OCI-LY7 (cell line): Measurements from ENCODE around the gene CALU. TPM values are rescaled to one million over a fixed set of nuclear protein-coding genes. Genes with fewer than 3 reads are reported as not detected.

Experiments used
- BruUV-seq: library from RNA; stranded (reverse); fragments of 400-500 nt; replicated peaks from 2 replicates; lab custom pipeline; 2021; lab: Mats Ljungman, UMichigan
- CTCF ChIA-PET: fragments of 300-600 bp; sonication (Branson Sonifier 250); formaldehyde crosslinking; loops from one replicate; lab custom pipeline; 2022; ENCODE audit warnings: antibody characterized with exemption; ENCODE audit not compliant: unreplicated experiment; lab: Charles Lee
- POLR2A ChIA-PET: fragments of 300-600 bp; sonication (Branson Sonifier 250); formaldehyde crosslinking; loops from one replicate; lab custom pipeline; 2022; ENCODE audit warnings: antibody characterized with exemption; lab: Charles Lee
- DNase-seq: peaks from one replicate; pipeline ENCODE4 v3.0.0-alpha.2; 2015; ENCODE audit warnings: low spot score
- H2AFZ ChIP-seq: fragments of 200-600 bp; sonication (generic), shearing (Covaris generic); 2 replicates; pipeline ENCODE4 v1.6.1; 2014; ENCODE audit warnings: mild to moderate bottlenecking, antibody characterized with exemption, low read length, moderate library complexity
- H3K27ac ChIP-seq: fragments of 200-600 bp; sonication (generic); 2 replicates; pipeline ENCODE4 v1.5.1; 2014; ENCODE audit warnings: mixed run types, low read depth, mild to moderate bottlenecking, moderate library complexity, low read length, inconsistent platforms; ENCODE audit not compliant: poor library complexity, severe bottlenecking
- H3K36me3 ChIP-seq: fragments of 200-600 bp; sonication (generic); 2 replicates; pipeline ENCODE4 v1.6.1; 2014; ENCODE audit warnings: mild to moderate bottlenecking, antibody characterized with exemption, low read length, moderate library complexity, mixed read lengths; ENCODE audit not compliant: insufficient read depth
- H3K4me1 ChIP-seq: fragments of 200-600 bp; sonication (generic); 2 replicates; pipeline ENCODE4 v1.5.1; 2014; ENCODE audit warnings: mild to moderate bottlenecking, low read length; ENCODE audit not compliant: insufficient read depth, poor library complexity, severe bottlenecking
- H3K4me2 ChIP-seq: fragments of 200-600 bp; sonication (generic); 2 replicates; pipeline ENCODE4 v1.6.1; 2014; ENCODE audit warnings: mild to moderate bottlenecking, low read length
- H3K4me3 ChIP-seq: fragments of 200-600 bp; sonication (generic); 2 replicates; pipeline ENCODE4 v1.5.1; 2014; ENCODE audit warnings: mild to moderate bottlenecking, low read depth, low read length; ENCODE audit not compliant: poor library complexity, severe bottlenecking
- H3K79me2 ChIP-seq: fragments of 200-600 bp; sonication (generic); 2 replicates; pipeline ENCODE4 v1.6.1; 2016; ENCODE audit warnings: low read depth, mild to moderate bottlenecking, low read length, moderate library complexity, mixed read lengths; ENCODE audit not compliant: insufficient read depth
- H3K9me2 ChIP-seq: fragments of 200-600 bp; sonication (generic); 2 replicates; pipeline ENCODE4 v1.6.1; 2016; ENCODE audit warnings: mild to moderate bottlenecking, low read length, mixed read lengths; ENCODE audit not compliant: insufficient read depth
- H3K9me3 ChIP-seq: fragments of 200-600 bp; sonication (generic); 2 replicates; pipeline ENCODE4 v1.6.1; 2014; ENCODE audit warnings: mild to moderate bottlenecking, mixed run types, low read length, mixed read lengths
- H4K20me1 ChIP-seq: fragments of 200-600 bp; sonication (generic); 2 replicates; pipeline ENCODE4 v1.6.1; 2014; ENCODE audit warnings: mild to moderate bottlenecking, antibody characterized with exemption, low read length, moderate library complexity, mixed read lengths; ENCODE audit not compliant: insufficient read depth
- CTCF ChIP-seq: fragments of 200-600 bp; sonication (generic); conservative IDR thresholded peaks from 2 replicates; pipeline ENCODE4 v1.5.1; 2014; ENCODE audit warnings: mild to moderate bottlenecking, antibody characterized with exemption, low read length, moderate library complexity, mixed read lengths
- EZH2phosphoT487 ChIP-seq: fragments of 200-600 bp; sonication (generic); IDR thresholded peaks from 2 replicates; pipeline ENCODE4 v1.6.1; 2018; ENCODE audit warnings: low read depth, borderline replicate concordance, mild to moderate bottlenecking, mixed run types, antibody characterized with exemption, low read length, moderate library complexity, mixed read lengths
- intact Hi-C: fragments of 100-400 bp; cut with micrococcal nuclease; formaldehyde crosslinking; loops from one replicate; pipeline ENCODE4 v1.10.0; 2022; ENCODE audit not compliant: unreplicated experiment
- total RNA-seq, 2 experiments: library from RNA; depleted of rRNA in 1 of 2; stranded (reverse); fragments of >200 nt in 1 of 2; shearing (Covaris generic) in 1 of 2; gene quantifications; 2 replicates each; pipeline ENCODE4 v1.2.3, GENCODE V29; 2014 to 2022

Gene CALU
- total RNA-seq, 2 experiments from 2014 or later = 45.6 to 52.8 TPM

GRCh38 chr7:128757203-128757602 is 18.0 kb downstream of the CALU start:
- Histone ChIP-seq H3K27ac (no peak overlapping the region), H3K9me3 (no peaks in the 10 kb centered on the region), H2AFZ (no peak overlapping the region), H3K79me2 (0 out of 2 replicates have a peak, but pooled peaks cover 3% of the 10 kb centered on the region), H3K4me1 (no peaks in the 10 kb centered on the region), H3K9me2 (no peaks in the 10 kb centered on the region), H3K4me3 (no peak overlapping the region), H4K20me1 (no peaks in the 10 kb centered on the region; the same call in 1 of the 2 replicates), H3K4me2 (no peak overlapping the region), H3K36me3 (peaks cover 97% of the 10 kb centered on the region)
- ChIA-PET CTCF (interaction anchor here (0.6 kb wide), 1 partner anchor 18 kb away, joined by 3 read pairs; no protein-coding TSS in a partner anchor), POLR2A (interaction anchor here (0.5 to 1.5 kb wide), 5 partner anchors 9 to 791 kb away, joined by 3 to 10 read pairs (median 3); partner anchors contain the start of gene CALU)
- intact Hi-C loops = no loop called here
- DNase-seq = no peak
- TF ChIP-seq CTCF = no peak
- no peak for TF ChIP-seq EZH2phosphoT487
- no TSS peak for BruUV-seq

- Histone ChIP-seq H3K4me1 (no peaks in the 10 kb centered on the region), H3K27ac (no peak overlapping the region), H3K4me2 (no peak overlapping the region), H4K20me1 (no peaks in the 10 kb centered on the region), H3K9me2 (no peaks in the 10 kb centered on the region), H3K36me3 (peaks cover 95% of the 10 kb centered on the region), H3K9me3 (no peaks in the 10 kb centered on the region), H3K79me2 (0 out of 2 replicates have a peak, but pooled peaks cover 3% of the 10 kb centered on the region), H3K4me3 (no peak overlapping the region), H2AFZ (no peak overlapping the region)
- ChIA-PET POLR2A (interaction anchor here (0.6 to 1.3 kb wide), 2 partner anchors 18 to 520 kb away, joined by 3 to 6 read pairs; no protein-coding TSS in a partner anchor), CTCF (no interaction called here)
- TF ChIP-seq EZH2phosphoT487 = no peak
- TF ChIP-seq CTCF = no peak
- no peak for DNase-seq
- intact Hi-C loops = no loop called here
- BruUV-seq = no TSS peak
Observed at GRCh38 chr7:128758553-128758952, 19.4 kb downstream of the CALU start.

GRCh38 chr7:128759242-128759641 is 20.1 kb downstream of the CALU start:
- H3K9me3 ChIP-seq = no peaks in the 10 kb centered on the region
- no peak overlapping the region for H3K4me3 ChIP-seq
- no peaks in the 10 kb centered on the region for H3K79me2 ChIP-seq
- H3K4me2 ChIP-seq = no peak overlapping the region
- CTCF ChIA-PET = no interaction called here
- H3K36me3 ChIP-seq = peaks cover 95% of the 10 kb centered on the region
- no peak overlapping the region for H2AFZ ChIP-seq
- DNase-seq = no peak
- no peaks in the 10 kb centered on the region for H4K20me1 ChIP-seq
- TF ChIP-seq EZH2phosphoT487 (no peak), CTCF (no peak)
- H3K9me2 ChIP-seq = no peaks in the 10 kb centered on the region
- POLR2A ChIA-PET = interaction anchor here (0.5 to 1.3 kb wide), 3 partner anchors 19 to 520 kb away, joined by 3 to 6 read pairs (median 4); no protein-coding TSS in a partner anchor
- H3K4me1 ChIP-seq = no peaks in the 10 kb centered on the region
- no TSS peak for BruUV-seq
- intact Hi-C loops = no loop called here
- no peak overlapping the region for H3K27ac ChIP-seq
